A549 (cell line): ENCODE measurements around the gene PROCR. TPM values are rescaled to one million over a fixed set of nuclear protein-coding genes. Genes with fewer than 3 reads are reported as not detected.

ENCODE experiments used
- ATAC-seq, 2 experiments: fragments of 200-7000 bp in 1 of 2; fragments of >200 bp in 1 of 2; cut with Nextera tagmentation in 1 of 2; cut with Tn5 transposase in 1 of 2; 3 replicates each; pipeline versions ENCODE4 v1.8.0 to v1.9.1; 2018 to 2020; ENCODE audit warnings: mild to moderate bottlenecking in 1 of 2, moderate library complexity in 1 of 2
- CTCF ChIA-PET: fragments of 300-600 bp; sonication (Branson Sonifier 250); formaldehyde crosslinking; extraction: SDS; loops from one replicate; lab custom pipeline; 2021; ENCODE audit warnings: antibody characterized with exemption, inconsistent platforms; lab: Yijun Ruan, JAX
- POLR2A ChIA-PET: fragments of 350-600 bp; formaldehyde crosslinking; extraction: SDS; loops from one replicate; lab custom pipeline; 2021; ENCODE audit warnings: antibody characterized with exemption, inconsistent platforms; lab: Yijun Ruan, JAX
- DNase-seq, 2 experiments: peaks; one replicate each; pipeline versions ENCODE4 v3.0.0 to v3.0.0-alpha.2; 2011 to 2016; ENCODE audit warnings: low read depth in 1 of 2, low spot score in 1 of 2
- FAIRE-seq: peaks from 2 replicates; lab custom pipeline; 2011; peaks lifted over from hg19 to GRCh38; lab: Jason Lieb, UNC
- H3K27ac ChIP-seq, 2 experiments: fragments of >200 bp; sonication (Bioruptor Twin); formaldehyde crosslinking; 3 replicates each; pipeline ENCODE4 v1.5.1; 2016 to 2017
- H3K4me1 ChIP-seq: fragments of >200 bp; sonication (Bioruptor Twin); formaldehyde crosslinking; 3 replicates; pipeline ENCODE4 v1.6.1; 2016
- H3K4me2 ChIP-seq: fragments of >200 bp; sonication (Bioruptor Twin); formaldehyde crosslinking; 3 replicates; pipeline ENCODE4 v1.6.1; 2016
- H3K4me3 ChIP-seq: fragments of >200 bp; sonication (Bioruptor Twin); formaldehyde crosslinking; 3 replicates; pipeline ENCODE4 v1.5.1; 2016
- H3K9me3 ChIP-seq: fragments of >200 bp; sonication (Bioruptor Twin); formaldehyde crosslinking; 3 replicates; pipeline ENCODE4 v1.6.1; 2016
- BHLHE40 ChIP-seq: IDR thresholded peaks from 2 replicates; pipeline ENCODE4 v1.6.1; 2012; ENCODE audit warnings: low read depth, low read length, inconsistent platforms
- CEBPB ChIP-seq, 2 experiments: fragments of >200 bp in 1 of 2; sonication (Bioruptor Twin) in 1 of 2; formaldehyde crosslinking in 1 of 2; IDR thresholded peaks; 2 replicates each; pipeline ENCODE4 v1.6.1; 2012 to 2016
- CTCF ChIP-seq: fragments of >200 bp; sonication (Bioruptor Twin); formaldehyde crosslinking; IDR thresholded peaks from 3 replicates; pipeline ENCODE4 v1.5.1; 2016
- EHMT2 ChIP-seq: fragments of 200-600 bp; sonication (generic); IDR thresholded peaks from 2 replicates; pipeline ENCODE4 v1.6.1; 2016; ENCODE audit warnings: antibody characterized with exemption, low read depth, mild to moderate bottlenecking, moderate library complexity
- ESRRA ChIP-seq: fragments of 150-350 bp; IDR thresholded peaks from 2 replicates; pipeline ENCODE4 v1.6.1; 2014; ENCODE audit warnings: mild to moderate bottlenecking, low read length, borderline replicate concordance
- FOSL2 ChIP-seq, 2 experiments: fragments of 450-650 bp in 1 of 2; fragments of >200 bp in 1 of 2; sonication (Bioruptor Twin) in 1 of 2; formaldehyde crosslinking; IDR thresholded peaks; 2 replicates each; pipeline versions ENCODE4 v1.5.0 to v1.6.1; 2016 to 2020; ENCODE audit warnings: mild to moderate bottlenecking in 1 of 2, moderate library complexity in 1 of 2
- FOXS1 ChIP-seq: fragments of 250-450 bp; sonication (Bioruptor Pico); IDR thresholded peaks from 2 replicates; pipeline ENCODE4 v1.5.0; 2020; ENCODE audit warnings: mild to moderate bottlenecking, moderate library complexity
- HDAC2 ChIP-seq: fragments of 200-600 bp; sonication (generic); IDR thresholded peaks from 2 replicates; pipeline ENCODE4 v1.6.1; 2016
- HEYL ChIP-seq: fragments of 250-450 bp; sonication (Bioruptor Pico); IDR thresholded peaks from 2 replicates; pipeline ENCODE4 v1.8.0; 2021; ENCODE audit warnings: mild to moderate bottlenecking, moderate library complexity
- HOXA7 ChIP-seq: fragments of 250-450 bp; sonication (Bioruptor Pico); IDR thresholded peaks from 2 replicates; pipeline ENCODE4 v1.5.0; 2020; ENCODE audit warnings: mild to moderate bottlenecking, moderate library complexity
- JUN ChIP-seq, 2 experiments: fragments of >200 bp; sonication (Bioruptor Twin); formaldehyde crosslinking; IDR thresholded peaks; 2 replicates in 1 of 2; 3 replicates in 1 of 2; pipeline ENCODE4 v1.6.1; 2016 to 2017
- KDM1A ChIP-seq: fragments of 200-600 bp; sonication (generic); IDR thresholded peaks from 2 replicates; pipeline ENCODE4 v1.6.1; 2016; ENCODE audit warnings: low read depth, mild to moderate bottlenecking
- MAFK ChIP-seq: fragments of 450-650 bp; IDR thresholded peaks from 2 replicates; pipeline ENCODE4 v1.6.1; 2014; ENCODE audit not compliant: partially characterized antibody
- MYC ChIP-seq: IDR thresholded peaks from 2 replicates; pipeline ENCODE4 v1.6.1; 2012; ENCODE audit warnings: mild to moderate bottlenecking, inconsistent platforms, low read length, improper control_type of control experiment, borderline replicate concordance
- POLR2A ChIP-seq: IDR thresholded peaks from 2 replicates; pipeline ENCODE4 v1.6.1; 2012; ENCODE audit warnings: mild to moderate bottlenecking, low read length
- RAD21 ChIP-seq, 2 experiments: fragments of >200 bp in 1 of 2; sonication (Bioruptor Twin) in 1 of 2; formaldehyde crosslinking in 1 of 2; IDR thresholded peaks in 1 of 2; conservative IDR thresholded peaks in 1 of 2; 2 replicates in 1 of 2; 3 replicates in 1 of 2; pipeline ENCODE4 v1.6.1; 2012 to 2018; ENCODE audit warnings: inconsistent platforms in 1 of 2
- SREBF2 ChIP-seq: fragments of 450-650 bp; IDR thresholded peaks from 2 replicates; pipeline ENCODE4 v1.6.1; 2014; ENCODE audit warnings: mild to moderate bottlenecking, moderate library complexity
- TP53 ChIP-seq: fragments of 250-450 bp; sonication (Bioruptor Pico); IDR thresholded peaks from 2 replicates; pipeline ENCODE4 v1.5.0; 2021; ENCODE audit warnings: mild to moderate bottlenecking, moderate library complexity
- ZC3H11A ChIP-seq: fragments of 450-650 bp; IDR thresholded peaks from 2 replicates; pipeline ENCODE4 v1.6.1; 2014; ENCODE audit warnings: antibody characterized with exemption, mild to moderate bottlenecking
- polyA plus RNA-seq, 4 experiments: library from polyadenylated mRNA; depleted of rRNA in 3 of 4; stranded (reverse); fragments of >200 nt; fragmentation: RNase III in 1 of 4; extraction: RNeasy Plus Mini Kit Qiagen cat#74134 plus additional on column Dnase treatment in 1 of 4; gene quantifications; 2 replicates in 3 of 4; 3 replicates in 1 of 4; pipeline ENCODE4 v1.2.3, GENCODE V29; 2011 to 2017
- TF ChIP-seq, protein P1 (sequence below): fragments of 200-600 bp; sonication (generic); IDR thresholded peaks from 2 replicates; pipeline ENCODE4 v1.6.1; 2016; ENCODE audit warnings: antibody characterized with exemption, mild to moderate bottlenecking, moderate library complexity

PROCR gene
- polyA plus RNA-seq, 2 of the 4 experiments (the other 2 are of a cell fraction), result 123 to 134 TPM

DNA sequence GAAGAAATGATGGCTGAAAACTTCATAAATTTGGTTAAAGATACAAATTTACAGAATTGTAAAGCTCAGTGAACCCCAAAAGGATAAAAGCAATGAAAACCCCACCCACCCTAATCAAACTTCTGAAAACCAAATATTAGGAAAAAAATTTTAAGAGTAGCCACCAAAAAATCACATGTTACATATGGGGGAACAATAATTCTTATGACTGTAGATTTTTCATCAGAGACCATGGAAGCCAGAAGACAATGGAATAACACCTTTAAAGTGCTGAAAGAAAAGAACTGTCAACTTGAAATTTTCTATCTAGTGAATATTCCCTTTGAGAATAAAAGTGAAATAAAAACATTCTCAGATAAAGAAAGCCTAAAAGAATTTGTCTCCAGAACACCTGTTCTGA lies 24.4 kb downstream of the PROCR start:
- DNase-seq (no peak), ATAC-seq (no peak), FAIRE-seq (no peak)
- POLR2A ChIA-PET, result no interaction called here
- CTCF ChIA-PET, result interaction anchor here (0.7 to 5.7 kb wide), 5 partner anchors 12 to 617 kb away, joined by 3 to 43 read pairs (median 6); no protein-coding TSS in a partner anchor
- H3K4me1 ChIP-seq, result peaks cover 6% of the 10 kb centered on the region; the same call in 1 of the 3 replicates
- H3K4me2 ChIP-seq, result no peak overlapping the region
- peaks cover 51% of the 10 kb centered on the region for H3K9me3 ChIP-seq
- TF ChIP-seq JUN (IDR thresholded peaks at IDR 0.05) (no peak), SREBF2 (no peak), POLR2A (no peak), HDAC2 (peak; percentile 18; the same call in 1 of the 2 replicates), FOSL2 (IDR thresholded peaks at IDR 0.05) (no peak), FOSL2 (CRISPR knock-in tag; IDR thresholded peaks at IDR 0.05) (no peak), CTCF (no peak), HOXA7 (CRISPR knock-in tag) (no peak), RAD21 (conservative IDR thresholded peaks at IDR 0.05 in 1 of 2, IDR thresholded peaks at IDR 0.05 in 1 of 2) (no peak), KDM1A (no peak), HEYL (CRISPR knock-in tag) (no peak), FOXS1 (CRISPR knock-in tag) (peak; percentile 94), MYC (no peak), ESRRA (no peak), BHLHE40 (no peak), EHMT2 (no peak), ZC3H11A (no peak)
- TF ChIP-seq, protein P1, sequence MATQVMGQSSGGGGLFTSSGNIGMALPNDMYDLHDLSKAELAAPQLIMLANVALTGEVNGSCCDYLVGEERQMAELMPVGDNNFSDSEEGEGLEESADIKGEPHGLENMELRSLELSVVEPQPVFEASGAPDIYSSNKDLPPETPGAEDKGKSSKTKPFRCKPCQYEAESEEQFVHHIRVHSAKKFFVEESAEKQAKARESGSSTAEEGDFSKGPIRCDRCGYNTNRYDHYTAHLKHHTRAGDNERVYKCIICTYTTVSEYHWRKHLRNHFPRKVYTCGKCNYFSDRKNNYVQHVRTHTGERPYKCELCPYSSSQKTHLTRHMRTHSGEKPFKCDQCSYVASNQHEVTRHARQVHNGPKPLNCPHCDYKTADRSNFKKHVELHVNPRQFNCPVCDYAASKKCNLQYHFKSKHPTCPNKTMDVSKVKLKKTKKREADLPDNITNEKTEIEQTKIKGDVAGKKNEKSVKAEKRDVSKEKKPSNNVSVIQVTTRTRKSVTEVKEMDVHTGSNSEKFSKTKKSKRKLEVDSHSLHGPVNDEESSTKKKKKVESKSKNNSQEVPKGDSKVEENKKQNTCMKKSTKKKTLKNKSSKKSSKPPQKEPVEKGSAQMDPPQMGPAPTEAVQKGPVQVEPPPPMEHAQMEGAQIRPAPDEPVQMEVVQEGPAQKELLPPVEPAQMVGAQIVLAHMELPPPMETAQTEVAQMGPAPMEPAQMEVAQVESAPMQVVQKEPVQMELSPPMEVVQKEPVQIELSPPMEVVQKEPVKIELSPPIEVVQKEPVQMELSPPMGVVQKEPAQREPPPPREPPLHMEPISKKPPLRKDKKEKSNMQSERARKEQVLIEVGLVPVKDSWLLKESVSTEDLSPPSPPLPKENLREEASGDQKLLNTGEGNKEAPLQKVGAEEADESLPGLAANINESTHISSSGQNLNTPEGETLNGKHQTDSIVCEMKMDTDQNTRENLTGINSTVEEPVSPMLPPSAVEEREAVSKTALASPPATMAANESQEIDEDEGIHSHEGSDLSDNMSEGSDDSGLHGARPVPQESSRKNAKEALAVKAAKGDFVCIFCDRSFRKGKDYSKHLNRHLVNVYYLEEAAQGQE, result no peak
- no peak overlapping the region for H3K4me3 ChIP-seq
- no peak overlapping the region for H3K27ac ChIP-seq

DNA sequence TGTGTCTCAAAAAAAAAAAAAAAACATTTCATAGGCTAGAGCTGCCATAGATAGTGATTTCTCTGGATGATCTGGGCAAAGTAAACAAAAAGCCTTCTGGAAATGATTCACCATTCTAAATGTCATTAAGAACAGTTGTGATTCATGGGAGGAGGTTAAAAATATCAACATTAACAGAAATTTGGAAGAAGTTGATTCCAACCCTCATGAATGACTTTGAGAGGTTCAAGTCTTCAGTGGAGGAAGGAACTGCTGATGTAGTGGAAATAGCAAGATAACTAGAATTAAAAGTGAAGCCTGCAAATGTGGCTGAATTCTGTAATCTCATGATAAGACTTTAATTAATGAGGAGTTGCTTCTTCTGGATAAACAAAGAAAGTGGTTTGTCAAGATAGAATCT lies 27.9 kb downstream of the PROCR start:
- TF ChIP-seq MAFK, result peak; percentile 60
- TF ChIP-seq SREBF2, result no peak
- TF ChIP-seq CEBPB (IDR thresholded peaks at IDR 0.05), result no peak
- no peak for TF ChIP-seq FOSL2 (IDR thresholded peaks at IDR 0.05)
- peak; percentile 12; the same call in 1 of the 2 replicates for TF ChIP-seq FOSL2 (CRISPR knock-in tag; IDR thresholded peaks at IDR 0.05)
- TF ChIP-seq TP53, result no peak
- TF ChIP-seq, all 56 proteins: peak for 2
- ATAC-seq, result no peak
- Histone ChIP-seq H3K4me3 (no peak overlapping the region), H3K4me2 (peak overlapping the region; percentile 30), H3K4me1 (peaks cover 6% of the 10 kb centered on the region; the same call in 1 of the 3 replicates), H3K9me3 (peaks cover 53% of the 10 kb centered on the region), H3K27ac (peak overlapping the region; percentile 16 to 28; a peak in 2 of 6 replicates)
- ChIA-PET POLR2A (interaction anchor here (0.7 kb wide), 1 partner anchor 65 kb away, joined by 3 read pairs; no protein-coding TSS in a partner anchor), CTCF (no interaction called here)
- DNase-seq, result no peak
- no peak for FAIRE-seq
